GM23338 (cell line): ENCODE data around the gene ALAD. TPM values are rescaled to one million over a fixed set of nuclear protein-coding genes. Genes with fewer than 3 reads are reported as not detected.
A peak's percentile ranks its signal among the peaks of the same experiment; 100 is the strongest.

ENCODE experiments used
- ATAC-seq: fragments of 200-7000 bp; cut with Tn5 transposase; 3 replicates; pipeline ENCODE4 v1.9.1; 2020
- DNase-seq: peaks from one replicate; pipeline ENCODE4 v3.0.0-alpha.2; 2015; ENCODE audit warnings: low spot score
- H2AFZ ChIP-seq: fragments of 200-600 bp; sonication (generic); 2 replicates; pipeline ENCODE4 v1.8.0; 2016; ENCODE audit warnings: antibody characterized with exemption, mild to moderate bottlenecking, moderate library complexity
- H3F3A ChIP-seq: fragments of 200-600 bp; sonication (generic); replicated peaks from 2 replicates; pipeline ENCODE4 v1.8.0; 2017; ENCODE audit warnings: antibody characterized with exemption, mixed run types, low read depth
- H3K27ac ChIP-seq: fragments of 200-600 bp; sonication (generic); 2 replicates; pipeline ENCODE4 v1.6.1; 2016; ENCODE audit warnings: low read depth
- H3K27me3 ChIP-seq: fragments of 200-600 bp; sonication (generic); 2 replicates; pipeline ENCODE4 v1.8.0; 2016; ENCODE audit warnings: mild to moderate bottlenecking, mixed run types, moderate library complexity; ENCODE audit not compliant: insufficient read depth
- H3K36me3 ChIP-seq: fragments of 200-600 bp; sonication (generic); 2 replicates; pipeline ENCODE4 v1.8.0; 2016; ENCODE audit warnings: mild to moderate bottlenecking; ENCODE audit not compliant: insufficient read depth
- H3K4me1 ChIP-seq: fragments of 200-600 bp; sonication (generic); 2 replicates; pipeline ENCODE4 v1.8.0; 2016; ENCODE audit warnings: mild to moderate bottlenecking, moderate library complexity; ENCODE audit not compliant: insufficient read depth
- H3K4me2 ChIP-seq: fragments of 200-600 bp; sonication (generic); 2 replicates; pipeline ENCODE4 v1.7.1; 2017; ENCODE audit warnings: mixed run types
- H3K4me3 ChIP-seq: fragments of 200-600 bp; sonication (generic); 2 replicates; pipeline ENCODE4 v1.6.1; 2016; ENCODE audit warnings: mixed run types
- H3K79me2 ChIP-seq: fragments of 200-600 bp; sonication (generic); replicated peaks from 2 replicates; pipeline ENCODE4 v1.8.0; 2017; ENCODE audit warnings: mild to moderate bottlenecking; ENCODE audit not compliant: insufficient read depth
- H3K9me2 ChIP-seq: fragments of 200-600 bp; sonication (generic); 2 replicates; pipeline ENCODE4 v1.8.0; 2017; ENCODE audit not compliant: insufficient read depth
- H4K20me1 ChIP-seq: fragments of 200-600 bp; sonication (generic); replicated peaks from 2 replicates; pipeline ENCODE4 v1.8.0; 2017; ENCODE audit warnings: mild to moderate bottlenecking; ENCODE audit not compliant: insufficient read depth
- H3K27ac Mint-ChIP-seq: 2 replicates; pipeline ENCODE4 v1.8.0; 2020; ENCODE audit warnings: inconsistent platforms, mild to moderate bottlenecking, moderate library complexity, mixed read lengths
- H3K27me3 Mint-ChIP-seq: 3 replicates; pipeline ENCODE4 v1.8.0; 2022; ENCODE audit warnings: low read depth, mild to moderate bottlenecking, moderate library complexity, mixed read lengths, inconsistent platforms; ENCODE audit not compliant: insufficient read depth, poor library complexity
- H3K36me3 Mint-ChIP-seq: 3 replicates; pipeline ENCODE4 v1.8.0; 2021; ENCODE audit warnings: low read depth, mild to moderate bottlenecking, inconsistent platforms, moderate library complexity, mixed read lengths
- H3K4me1 Mint-ChIP-seq: 3 replicates; pipeline ENCODE4 v1.8.0; 2020; ENCODE audit warnings: mild to moderate bottlenecking, inconsistent platforms, mixed read lengths
- H3K4me3 Mint-ChIP-seq: 3 replicates; pipeline ENCODE4 v1.8.0; 2021; ENCODE audit warnings: moderate library complexity, mild to moderate bottlenecking, inconsistent platforms, mixed read lengths
- H3K9me3 Mint-ChIP-seq: 3 replicates; pipeline ENCODE4 v1.8.0; 2020; ENCODE audit warnings: moderate library complexity, mild to moderate bottlenecking, inconsistent platforms, mixed read lengths
- CREB1 ChIP-seq: fragments of 250-450 bp; sonication (Bioruptor Pico); IDR thresholded peaks from 2 replicates; pipeline ENCODE4 v1.5.0; 2020; ENCODE audit warnings: low read depth, mild to moderate bottlenecking, moderate library complexity
- NANOG ChIP-seq: IDR thresholded peaks from 2 replicates; pipeline ENCODE4 v1.6.1; 2016; ENCODE audit warnings: antibody characterized with exemption, borderline replicate concordance
- STAT1 ChIP-seq: IDR thresholded peaks from one replicate; pipeline ENCODE4 v1.6.1; 2016; ENCODE audit warnings: antibody characterized with exemption; ENCODE audit not compliant: unreplicated experiment
- ZNF331 ChIP-seq: fragments of 250-450 bp; sonication (Bioruptor Pico); IDR thresholded peaks from 2 replicates; pipeline ENCODE4 v1.5.0; 2020; ENCODE audit warnings: low read depth, mild to moderate bottlenecking, moderate library complexity
- polyA plus RNA-seq: library from polyadenylated mRNA; unstranded; fragments of >200 nt; fragmentation: Nextera tagmentation; extraction: Ambion mirVana; gene quantifications from 2 replicates; pipeline ENCODE4 v1.2.1, GENCODE V29; 2016
- total RNA-seq: library from RNA; depleted of rRNA; stranded (reverse); fragments of >200 nt; shearing (Covaris generic); gene quantifications from 2 replicates; pipeline ENCODE4 v1.2.3, GENCODE V29; 2014
- TF ChIP-seq, protein P1 (sequence below): fragments of 250-450 bp; sonication (Bioruptor Pico); IDR thresholded peaks from 2 replicates; pipeline ENCODE4 v1.5.0; 2020; ENCODE audit warnings: mild to moderate bottlenecking, moderate library complexity
- TF ChIP-seq, protein P2 (sequence below): IDR thresholded peaks from 2 replicates; pipeline ENCODE4 v1.6.1; 2016; ENCODE audit warnings: antibody characterized with exemption
- TF ChIP-seq, protein P3 (sequence below), 2 experiments: fragments of 200-600 bp in 1 of 2; sonication (generic) in 1 of 2; conservative IDR thresholded peaks; 2 replicates each; pipeline versions ENCODE4 v1.5.1 to v1.6.1; 2016 to 2017; ENCODE audit warnings: antibody characterized with exemption in 2 of 2, low read depth in 2 of 2, mild to moderate bottlenecking in 2 of 2, moderate library complexity in 1 of 2

Gene ALAD
- total and polyA plus RNA-seq, 2 experiments from 2014 or later: 7.1 to 10.1 TPM

DNA sequence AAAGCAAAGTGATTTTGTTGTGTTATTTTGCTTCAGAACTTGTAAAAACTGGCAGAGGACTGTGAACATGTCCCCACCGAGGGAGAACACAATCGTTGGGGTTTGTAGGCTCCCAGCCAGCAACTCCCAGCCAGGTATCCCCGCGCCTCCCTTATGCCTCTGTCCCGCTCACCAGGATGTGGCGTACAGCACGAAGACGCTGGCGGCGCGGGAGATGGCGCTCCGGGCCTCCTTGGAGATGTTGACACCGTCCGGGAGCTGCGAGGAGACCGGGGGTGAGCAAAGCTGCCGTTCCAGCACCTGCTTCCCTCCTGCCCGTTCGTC lies 8.8 kb upstream of the ALAD start (continued):
- TF ChIP-seq, protein P1, sequence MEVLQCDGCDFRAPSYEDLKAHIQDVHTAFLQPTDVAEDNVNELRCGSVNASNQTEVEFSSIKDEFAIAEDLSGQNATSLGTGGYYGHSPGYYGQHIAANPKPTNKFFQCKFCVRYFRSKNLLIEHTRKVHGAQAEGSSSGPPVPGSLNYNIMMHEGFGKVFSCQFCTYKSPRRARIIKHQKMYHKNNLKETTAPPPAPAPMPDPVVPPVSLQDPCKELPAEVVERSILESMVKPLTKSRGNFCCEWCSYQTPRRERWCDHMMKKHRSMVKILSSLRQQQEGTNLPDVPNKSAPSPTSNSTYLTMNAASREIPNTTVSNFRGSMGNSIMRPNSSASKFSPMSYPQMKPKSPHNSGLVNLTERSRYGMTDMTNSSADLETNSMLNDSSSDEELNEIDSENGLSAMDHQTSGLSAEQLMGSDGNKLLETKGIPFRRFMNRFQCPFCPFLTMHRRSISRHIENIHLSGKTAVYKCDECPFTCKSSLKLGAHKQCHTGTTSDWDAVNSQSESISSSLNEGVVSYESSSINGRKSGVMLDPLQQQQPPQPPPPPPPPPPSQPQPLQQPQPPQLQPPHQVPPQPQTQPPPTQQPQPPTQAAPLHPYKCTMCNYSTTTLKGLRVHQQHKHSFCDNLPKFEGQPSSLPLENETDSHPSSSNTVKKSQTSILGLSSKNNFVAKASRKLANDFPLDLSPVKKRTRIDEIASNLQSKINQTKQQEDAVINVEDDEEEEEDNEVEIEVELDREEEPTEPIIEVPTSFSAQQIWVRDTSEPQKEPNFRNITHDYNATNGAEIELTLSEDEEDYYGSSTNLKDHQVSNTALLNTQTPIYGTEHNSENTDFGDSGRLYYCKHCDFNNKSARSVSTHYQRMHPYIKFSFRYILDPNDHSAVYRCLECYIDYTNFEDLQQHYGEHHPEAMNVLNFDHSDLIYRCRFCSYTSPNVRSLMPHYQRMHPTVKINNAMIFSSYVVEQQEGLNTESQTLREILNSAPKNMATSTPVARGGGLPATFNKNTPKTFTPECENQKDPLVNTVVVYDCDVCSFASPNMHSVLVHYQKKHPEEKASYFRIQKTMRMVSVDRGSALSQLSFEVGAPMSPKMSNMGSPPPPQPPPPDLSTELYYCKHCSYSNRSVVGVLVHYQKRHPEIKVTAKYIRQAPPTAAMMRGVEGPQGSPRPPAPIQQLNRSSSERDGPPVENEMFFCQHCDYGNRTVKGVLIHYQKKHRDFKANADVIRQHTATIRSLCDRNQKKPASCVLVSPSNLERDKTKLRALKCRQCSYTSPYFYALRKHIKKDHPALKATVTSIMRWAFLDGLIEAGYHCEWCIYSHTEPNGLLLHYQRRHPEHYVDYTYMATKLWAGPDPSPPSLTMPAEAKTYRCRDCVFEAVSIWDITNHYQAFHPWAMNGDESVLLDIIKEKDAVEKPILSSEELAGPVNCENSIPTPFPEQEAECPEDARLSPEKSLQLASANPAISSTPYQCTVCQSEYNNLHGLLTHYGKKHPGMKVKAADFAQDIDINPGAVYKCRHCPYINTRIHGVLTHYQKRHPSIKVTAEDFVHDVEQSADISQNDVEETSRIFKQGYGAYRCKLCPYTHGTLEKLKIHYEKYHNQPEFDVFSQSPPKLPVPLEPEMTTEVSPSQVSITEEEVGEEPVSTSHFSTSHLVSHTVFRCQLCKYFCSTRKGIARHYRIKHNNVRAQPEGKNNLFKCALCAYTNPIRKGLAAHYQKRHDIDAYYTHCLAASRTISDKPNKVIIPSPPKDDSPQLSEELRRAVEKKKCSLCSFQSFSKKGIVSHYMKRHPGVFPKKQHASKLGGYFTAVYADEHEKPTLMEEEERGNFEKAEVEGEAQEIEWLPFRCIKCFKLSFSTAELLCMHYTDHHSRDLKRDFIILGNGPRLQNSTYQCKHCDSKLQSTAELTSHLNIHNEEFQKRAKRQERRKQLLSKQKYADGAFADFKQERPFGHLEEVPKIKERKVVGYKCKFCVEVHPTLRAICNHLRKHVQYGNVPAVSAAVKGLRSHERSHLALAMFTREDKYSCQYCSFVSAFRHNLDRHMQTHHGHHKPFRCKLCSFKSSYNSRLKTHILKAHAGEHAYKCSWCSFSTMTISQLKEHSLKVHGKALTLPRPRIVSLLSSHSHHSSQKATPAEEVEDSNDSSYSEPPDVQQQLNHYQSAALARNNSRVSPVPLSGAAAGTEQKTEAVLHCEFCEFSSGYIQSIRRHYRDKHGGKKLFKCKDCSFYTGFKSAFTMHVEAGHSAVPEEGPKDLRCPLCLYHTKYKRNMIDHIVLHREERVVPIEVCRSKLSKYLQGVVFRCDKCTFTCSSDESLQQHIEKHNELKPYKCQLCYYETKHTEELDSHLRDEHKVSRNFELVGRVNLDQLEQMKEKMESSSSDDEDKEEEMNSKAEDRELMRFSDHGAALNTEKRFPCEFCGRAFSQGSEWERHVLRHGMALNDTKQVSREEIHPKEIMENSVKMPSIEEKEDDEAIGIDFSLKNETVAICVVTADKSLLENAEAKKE (CRISPR knock-in tag): no peak
- no peak for TF ChIP-seq CREB1 (CRISPR knock-in tag)
- TF ChIP-seq, protein P2, sequence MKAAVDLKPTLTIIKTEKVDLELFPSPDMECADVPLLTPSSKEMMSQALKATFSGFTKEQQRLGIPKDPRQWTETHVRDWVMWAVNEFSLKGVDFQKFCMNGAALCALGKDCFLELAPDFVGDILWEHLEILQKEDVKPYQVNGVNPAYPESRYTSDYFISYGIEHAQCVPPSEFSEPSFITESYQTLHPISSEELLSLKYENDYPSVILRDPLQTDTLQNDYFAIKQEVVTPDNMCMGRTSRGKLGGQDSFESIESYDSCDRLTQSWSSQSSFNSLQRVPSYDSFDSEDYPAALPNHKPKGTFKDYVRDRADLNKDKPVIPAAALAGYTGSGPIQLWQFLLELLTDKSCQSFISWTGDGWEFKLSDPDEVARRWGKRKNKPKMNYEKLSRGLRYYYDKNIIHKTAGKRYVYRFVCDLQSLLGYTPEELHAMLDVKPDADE: no peak
- no peak for TF ChIP-seq ZNF331 (CRISPR knock-in tag)
- no peak for TF ChIP-seq STAT1
- TF ChIP-seq, protein P3, sequence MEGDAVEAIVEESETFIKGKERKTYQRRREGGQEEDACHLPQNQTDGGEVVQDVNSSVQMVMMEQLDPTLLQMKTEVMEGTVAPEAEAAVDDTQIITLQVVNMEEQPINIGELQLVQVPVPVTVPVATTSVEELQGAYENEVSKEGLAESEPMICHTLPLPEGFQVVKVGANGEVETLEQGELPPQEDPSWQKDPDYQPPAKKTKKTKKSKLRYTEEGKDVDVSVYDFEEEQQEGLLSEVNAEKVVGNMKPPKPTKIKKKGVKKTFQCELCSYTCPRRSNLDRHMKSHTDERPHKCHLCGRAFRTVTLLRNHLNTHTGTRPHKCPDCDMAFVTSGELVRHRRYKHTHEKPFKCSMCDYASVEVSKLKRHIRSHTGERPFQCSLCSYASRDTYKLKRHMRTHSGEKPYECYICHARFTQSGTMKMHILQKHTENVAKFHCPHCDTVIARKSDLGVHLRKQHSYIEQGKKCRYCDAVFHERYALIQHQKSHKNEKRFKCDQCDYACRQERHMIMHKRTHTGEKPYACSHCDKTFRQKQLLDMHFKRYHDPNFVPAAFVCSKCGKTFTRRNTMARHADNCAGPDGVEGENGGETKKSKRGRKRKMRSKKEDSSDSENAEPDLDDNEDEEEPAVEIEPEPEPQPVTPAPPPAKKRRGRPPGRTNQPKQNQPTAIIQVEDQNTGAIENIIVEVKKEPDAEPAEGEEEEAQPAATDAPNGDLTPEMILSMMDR (conservative IDR thresholded peaks at IDR 0.05; ENCODE audit: low read depth in 2 of 2): no peak

DNA sequence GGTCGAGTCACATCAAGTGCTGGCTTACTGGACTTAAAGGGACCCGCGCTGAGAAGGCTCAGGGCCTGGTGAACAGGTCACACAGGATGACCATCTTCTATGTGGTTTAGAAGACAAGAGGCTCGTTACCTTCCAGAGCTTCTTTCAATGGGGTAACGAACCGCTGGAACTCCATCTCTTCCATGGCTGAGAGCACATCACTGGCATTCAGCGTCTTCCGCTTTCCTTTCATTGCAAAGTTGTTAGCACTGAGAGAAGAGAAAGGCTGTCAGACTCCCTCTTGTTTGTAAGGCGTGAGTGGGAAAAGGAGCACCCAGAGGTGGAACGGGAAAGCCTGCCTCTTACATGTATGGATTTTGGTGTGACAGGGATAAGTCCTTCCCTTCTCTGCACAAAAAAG lies 8.4 kb upstream of the ALAD start:
- Histone ChIP-seq H3K27ac (peak overlapping the region; percentile 97), H3K79me2 (peaks cover 14% of the 10 kb centered on the region), H3F3A (peaks cover 24% of the 10 kb centered on the region), H3K4me1 (peaks cover 9% of the 10 kb centered on the region; the same call in 1 of the 2 replicates), H3K4me2 (peak overlapping the region; percentile 82), H2AFZ (0 out of 2 replicates have a peak overlapping the region, but pooled peaks have one; percentile 44), H3K9me2 (no peaks in the 10 kb centered on the region), H3K36me3 (peaks cover 15% of the 10 kb centered on the region), H3K27me3 (no peaks in the 10 kb centered on the region), H4K20me1 (peaks cover 6% of the 10 kb centered on the region), H3K4me3 (peak overlapping the region; percentile 70)
- Mint-ChIP-seq H3K9me3 (peaks cover 5% of the 10 kb centered on the region; the same call in 2 of the 3 replicates), H3K4me3 (peak overlapping the region; percentile 99), H3K36me3 (peaks cover 39% of the 10 kb centered on the region), H3K27me3 (peaks cover 16% of the 10 kb centered on the region), H3K4me1 (peaks cover 22% of the 10 kb centered on the region), H3K27ac (peak overlapping the region; percentile 100)
- DNase-seq: no peak
- ATAC-seq: no peak
- TF ChIP-seq CREB1 (CRISPR knock-in tag): no peak
- TF ChIP-seq, protein P1 (CRISPR knock-in tag): no peak
- no peak for TF ChIP-seq NANOG
